ENCODE results near the gene EFL1.
"Not testable (repeated sequence)": the region's sequence is repeated elsewhere in the genome, so short reads cannot be mapped to it uniquely, and the experiment has no call there.

DNA sequence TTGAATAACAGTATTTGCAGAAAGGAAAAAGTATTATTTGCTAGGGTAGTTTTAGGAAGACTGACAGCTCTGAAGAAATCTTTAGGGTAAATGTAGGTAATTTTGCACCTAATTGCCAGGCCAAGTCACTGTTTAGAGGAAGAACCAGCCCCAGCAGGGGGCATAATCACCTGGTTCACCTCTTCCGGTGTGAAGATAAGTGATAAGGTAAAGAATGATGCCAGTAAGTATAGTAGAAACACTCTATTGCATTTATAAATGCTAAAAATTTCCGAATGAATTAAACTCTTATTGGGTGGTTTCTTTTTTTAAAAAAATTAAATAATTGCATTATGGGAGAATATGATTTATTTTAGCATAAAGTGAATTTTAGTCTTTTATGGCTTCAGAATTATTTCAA lies 21.8 kb upstream of the EFL1 start:
- TF ChIP-seq, protein P1, sequence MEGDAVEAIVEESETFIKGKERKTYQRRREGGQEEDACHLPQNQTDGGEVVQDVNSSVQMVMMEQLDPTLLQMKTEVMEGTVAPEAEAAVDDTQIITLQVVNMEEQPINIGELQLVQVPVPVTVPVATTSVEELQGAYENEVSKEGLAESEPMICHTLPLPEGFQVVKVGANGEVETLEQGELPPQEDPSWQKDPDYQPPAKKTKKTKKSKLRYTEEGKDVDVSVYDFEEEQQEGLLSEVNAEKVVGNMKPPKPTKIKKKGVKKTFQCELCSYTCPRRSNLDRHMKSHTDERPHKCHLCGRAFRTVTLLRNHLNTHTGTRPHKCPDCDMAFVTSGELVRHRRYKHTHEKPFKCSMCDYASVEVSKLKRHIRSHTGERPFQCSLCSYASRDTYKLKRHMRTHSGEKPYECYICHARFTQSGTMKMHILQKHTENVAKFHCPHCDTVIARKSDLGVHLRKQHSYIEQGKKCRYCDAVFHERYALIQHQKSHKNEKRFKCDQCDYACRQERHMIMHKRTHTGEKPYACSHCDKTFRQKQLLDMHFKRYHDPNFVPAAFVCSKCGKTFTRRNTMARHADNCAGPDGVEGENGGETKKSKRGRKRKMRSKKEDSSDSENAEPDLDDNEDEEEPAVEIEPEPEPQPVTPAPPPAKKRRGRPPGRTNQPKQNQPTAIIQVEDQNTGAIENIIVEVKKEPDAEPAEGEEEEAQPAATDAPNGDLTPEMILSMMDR (IDR thresholded peaks at IDR 0.05): not testable (repeated sequence)
- not testable (repeated sequence) for TF ChIP-seq POLR2A (IDR thresholded peaks at IDR 0.05)

All from uterus (tissue), 2 donors.